Hematopoietic multipotent progenitor cell treated with erythropoietin and hydrocortisone succinate and interleukin-3 and kit ligand, for 4 days (in vitro differentiated cells): ENCODE measurements around the gene ZDHHC12.

ENCODE experiments used
- DNase-seq: peaks from one replicate; pipeline ENCODE4 v3.0.0-alpha.2; 2015

The ZDHHC12 gene

DNA sequence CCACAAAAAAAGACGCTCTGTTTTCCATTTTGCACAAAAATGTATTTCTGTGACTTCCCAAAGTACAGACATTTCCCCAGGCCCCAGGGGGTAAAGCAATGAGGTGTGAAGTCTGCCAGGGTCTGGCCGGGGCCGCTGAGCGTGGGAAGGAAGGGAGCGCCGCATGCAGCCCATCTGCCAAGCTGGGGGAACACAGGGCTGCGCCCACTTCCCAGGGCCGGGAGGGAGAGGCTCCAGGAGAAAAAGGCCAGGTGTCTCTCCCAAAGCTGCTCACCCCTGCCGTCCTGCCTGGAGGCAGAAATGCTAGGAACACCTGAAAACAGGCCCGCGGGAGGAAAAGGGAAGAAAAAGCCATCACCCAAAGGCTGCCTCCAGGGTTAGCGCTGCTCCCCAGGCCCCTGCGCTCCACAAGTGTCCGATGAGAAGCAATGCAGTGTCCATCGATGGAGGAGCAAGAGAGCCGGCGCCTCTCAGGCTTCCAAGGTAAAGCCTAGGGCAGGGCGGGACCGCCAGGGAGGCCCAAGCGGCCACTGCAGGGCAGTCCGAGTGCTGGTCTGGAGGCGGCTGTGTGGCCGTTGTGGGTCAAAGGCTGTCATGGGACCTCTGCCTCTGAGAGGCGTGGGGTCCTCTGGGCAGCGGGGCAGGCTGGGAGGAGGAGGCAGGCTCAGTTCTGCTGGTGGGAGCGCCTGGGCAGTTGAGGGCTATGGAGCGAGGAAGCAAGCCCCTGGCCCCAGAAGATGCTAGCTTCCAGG is 6.0 kb upstream of the ZDHHC12 start:
- no peak for DNase-seq

DNA sequence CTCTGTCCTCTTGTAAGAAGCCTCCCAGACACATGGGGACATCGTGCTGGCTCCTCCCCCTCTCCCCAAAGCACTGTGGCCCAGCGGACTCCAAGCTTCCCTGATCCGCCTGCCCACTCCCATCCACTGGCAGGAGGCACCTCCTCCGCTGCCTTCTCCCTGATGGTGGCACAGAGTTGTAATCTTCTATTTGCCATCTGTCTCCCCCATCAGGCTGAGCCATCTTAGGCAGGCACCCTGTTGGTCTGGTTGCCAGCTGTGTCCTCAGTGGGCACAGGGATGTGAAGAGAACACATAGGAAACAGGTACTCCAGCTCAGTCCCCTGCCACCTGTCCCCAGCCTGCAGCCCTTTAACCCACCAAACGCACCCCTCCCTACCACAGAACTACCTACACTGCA is 5.4 kb upstream of the ZDHHC12 start:
- no peak for DNase-seq

DNA sequence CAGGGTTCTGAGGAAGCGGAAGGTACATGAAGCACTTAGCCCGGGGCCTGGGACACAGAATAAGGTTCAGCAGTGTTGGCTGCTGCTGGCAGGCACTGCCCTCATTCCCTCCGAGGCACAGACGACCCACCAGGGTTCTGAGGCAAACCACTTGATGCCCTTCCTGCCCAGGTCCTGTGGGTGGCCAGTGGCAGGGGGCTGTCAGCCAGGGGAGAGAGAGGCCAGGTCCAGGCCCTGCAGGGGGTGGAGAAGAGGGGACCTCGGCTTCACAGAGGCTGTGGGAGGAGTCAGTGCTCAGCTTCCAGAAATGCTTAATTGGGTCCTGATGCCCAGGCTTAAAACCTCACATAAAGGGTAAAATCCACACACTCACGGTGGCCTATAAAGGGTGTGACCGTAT is 4.4 kb upstream of the ZDHHC12 start:
- DNase-seq = no peak

DNA sequence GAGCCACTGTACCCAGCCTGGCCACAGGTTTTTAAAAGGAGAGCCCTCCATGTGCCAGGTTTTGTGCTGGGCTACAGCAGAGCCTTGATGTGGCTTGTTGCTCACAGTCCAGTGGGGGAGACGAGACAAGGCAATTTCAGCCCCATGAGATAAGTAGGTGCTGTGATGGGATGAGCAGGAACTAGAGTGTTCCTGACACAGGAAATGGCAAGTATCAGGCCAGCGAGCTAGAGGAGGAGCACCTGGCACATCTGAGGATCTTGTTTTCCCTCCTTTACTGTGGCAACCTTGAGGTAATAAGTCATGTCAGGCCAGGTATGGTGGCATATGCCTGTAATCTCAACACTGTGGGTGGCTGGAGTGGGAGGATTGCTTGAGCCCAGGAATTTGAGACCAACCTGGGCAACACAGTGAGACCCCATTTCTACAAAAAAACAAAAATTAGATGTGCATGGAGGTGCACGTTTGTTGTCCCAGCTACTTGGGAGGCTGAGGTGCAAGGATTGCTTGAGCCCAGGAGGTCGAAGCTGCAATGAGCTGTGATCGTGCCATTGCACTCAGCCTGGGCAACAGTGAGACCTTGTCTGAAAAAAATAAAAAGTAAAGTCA is 3.8 kb upstream of the ZDHHC12 start:
- DNase-seq = no peak

DNA sequence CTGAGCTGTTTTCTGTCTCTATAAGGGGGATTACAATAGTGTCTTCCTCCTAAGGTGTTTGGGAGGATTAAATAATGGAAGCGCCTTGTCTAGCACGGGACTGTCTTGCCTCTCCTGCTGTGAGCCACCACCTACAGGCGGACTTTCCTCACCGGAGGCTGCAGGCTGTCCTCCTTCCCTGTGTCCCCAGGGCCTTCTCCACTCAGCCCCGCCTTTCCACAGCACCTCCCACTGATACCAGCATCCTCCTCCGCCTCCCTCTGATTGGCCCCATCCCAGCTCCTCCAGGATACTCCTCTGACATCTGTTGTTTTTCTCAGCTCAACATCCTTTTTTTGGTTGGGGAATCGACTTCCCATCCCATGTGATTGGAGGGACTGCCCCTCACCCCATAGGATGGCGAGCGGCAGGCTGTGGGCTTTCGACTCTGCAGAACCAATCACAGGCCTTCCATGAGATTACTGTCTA is 851 bp upstream of the ZDHHC12 start:
- DNase-seq = peak; percentile 73

DNA sequence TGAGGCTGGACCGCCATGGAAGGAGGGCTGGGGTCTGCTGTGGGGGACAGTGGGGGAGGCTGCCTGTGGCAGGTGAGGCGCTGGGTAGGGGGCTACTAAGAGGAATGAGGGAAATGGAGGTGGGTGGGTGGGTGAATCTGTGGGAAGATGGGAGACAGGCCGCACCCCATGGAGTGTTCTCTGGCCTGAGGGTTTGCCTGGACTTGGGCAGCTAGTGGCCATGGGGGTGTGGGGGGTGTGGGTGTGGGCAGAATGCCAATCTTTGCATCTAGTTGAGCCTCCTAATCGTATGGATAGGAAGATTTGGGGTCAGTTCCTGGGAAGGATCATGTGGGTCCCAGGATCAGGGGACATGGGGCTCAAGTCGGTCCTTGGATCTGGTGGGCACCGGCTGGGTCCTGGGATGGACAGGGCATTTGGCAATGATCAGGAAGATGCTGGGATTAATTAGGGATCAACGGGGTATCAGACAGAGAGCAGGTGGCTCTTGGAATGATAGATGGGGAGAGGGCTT is 518 bp downstream of the ZDHHC12 start:
- peak; percentile 28 for DNase-seq

DNA sequence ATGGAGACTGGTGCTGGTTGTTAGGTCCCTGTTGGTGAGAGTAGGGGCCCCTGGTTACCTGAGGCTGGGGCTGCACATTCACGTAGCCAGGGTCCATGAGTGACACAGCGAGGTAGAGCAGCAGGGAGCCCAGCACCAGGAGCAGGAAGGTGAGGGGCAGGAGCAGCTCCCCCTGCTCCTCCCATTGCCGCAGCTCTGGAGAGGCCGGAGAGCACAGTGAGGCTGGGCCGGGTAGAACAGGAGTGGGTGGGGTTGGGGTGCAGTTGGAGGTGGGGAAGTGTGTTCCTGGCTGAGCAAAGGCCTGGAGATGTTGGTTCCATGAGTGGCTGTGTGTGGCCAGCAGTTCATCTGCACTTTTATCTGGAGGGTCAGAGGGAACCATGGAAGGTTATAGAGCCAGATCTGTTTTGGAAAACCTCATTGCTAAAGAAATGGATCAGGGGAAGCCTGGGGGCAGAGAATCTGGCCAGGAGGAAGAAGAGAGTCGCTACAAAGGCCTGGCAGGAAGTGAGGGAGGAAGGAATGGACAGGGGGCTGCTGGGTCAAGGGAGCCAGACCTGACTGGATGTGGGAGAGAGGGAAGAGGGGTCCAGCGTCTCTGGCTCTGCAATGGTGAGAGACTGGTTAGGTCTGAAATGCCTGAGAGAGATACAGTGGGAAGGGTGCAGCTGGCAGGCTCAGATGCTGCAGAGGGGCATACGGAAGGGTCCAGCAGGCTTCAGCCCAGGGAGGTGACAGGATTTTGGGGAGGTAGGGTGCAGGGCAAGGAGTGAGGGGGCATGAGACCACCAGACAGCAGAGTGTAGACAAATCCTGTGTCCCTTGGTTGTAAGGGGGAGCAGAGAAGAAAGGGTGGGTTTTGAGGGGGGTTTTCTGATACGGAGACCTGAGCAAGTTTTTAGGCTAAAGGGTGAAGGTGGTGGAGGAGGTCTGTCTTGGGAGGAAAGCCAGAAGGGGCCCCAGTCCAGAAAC is 1.3 kb downstream of the ZDHHC12 start:
- DNase-seq = no peak

DNA sequence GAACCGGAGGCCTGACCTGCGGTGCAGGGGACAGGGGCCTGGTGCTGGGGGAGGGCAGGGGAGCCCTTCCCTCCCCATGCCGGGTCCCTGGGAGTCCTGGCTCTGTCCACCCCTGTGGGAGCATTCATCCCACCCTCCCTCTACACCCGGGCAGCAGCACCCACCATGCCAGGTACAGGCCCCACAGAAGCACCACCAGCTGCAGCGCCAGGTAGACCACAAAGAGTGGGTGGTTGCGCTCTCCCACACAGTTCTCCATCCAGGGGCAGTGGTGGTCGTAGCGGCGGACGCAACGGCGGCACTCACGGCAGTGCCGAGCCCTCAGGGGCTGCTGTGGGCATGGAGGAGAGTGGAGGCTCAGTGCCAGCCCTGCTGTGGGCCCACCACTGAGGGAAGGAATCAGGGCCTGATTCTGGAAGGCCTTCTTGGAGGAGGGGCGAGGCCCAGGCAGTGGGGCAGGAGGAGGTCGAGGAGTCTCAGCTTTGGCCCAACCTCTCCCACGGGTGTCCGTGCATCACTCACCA is 2.4 kb downstream of the ZDHHC12 start:
- DNase-seq = no peak

DNA sequence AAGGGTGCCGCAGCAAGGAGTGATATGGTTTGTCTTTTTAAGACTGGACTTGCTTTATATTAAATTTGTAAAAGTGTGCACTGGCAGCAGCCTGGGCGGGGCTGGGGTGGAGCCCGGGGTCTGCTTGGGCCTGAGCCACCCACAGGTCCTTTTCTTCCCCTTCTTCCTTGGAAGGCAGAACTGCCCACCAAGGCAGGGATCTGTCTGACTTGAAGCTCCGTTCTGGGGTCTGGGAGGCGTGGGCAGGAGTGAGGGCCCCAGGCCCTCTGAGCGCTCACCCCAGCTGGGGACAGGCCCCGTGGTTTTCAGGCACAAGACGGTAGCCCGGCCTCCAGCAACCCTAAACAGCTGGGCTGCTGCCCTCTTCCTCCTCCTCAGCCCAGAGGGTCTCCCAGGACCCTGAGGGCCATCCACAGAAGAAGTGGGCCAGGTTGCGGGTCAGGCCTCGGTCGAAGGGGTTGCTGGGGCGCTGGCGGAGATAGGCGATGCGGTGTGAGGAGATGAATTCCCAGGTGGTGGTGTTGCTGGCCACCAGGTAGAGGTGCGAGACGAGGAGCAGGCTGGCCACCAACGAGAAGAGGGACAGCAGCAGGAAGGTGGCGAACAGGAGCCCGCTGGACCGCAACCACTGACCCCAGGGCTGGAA is 3.0 kb downstream of the ZDHHC12 start:
- no peak for DNase-seq

DNA sequence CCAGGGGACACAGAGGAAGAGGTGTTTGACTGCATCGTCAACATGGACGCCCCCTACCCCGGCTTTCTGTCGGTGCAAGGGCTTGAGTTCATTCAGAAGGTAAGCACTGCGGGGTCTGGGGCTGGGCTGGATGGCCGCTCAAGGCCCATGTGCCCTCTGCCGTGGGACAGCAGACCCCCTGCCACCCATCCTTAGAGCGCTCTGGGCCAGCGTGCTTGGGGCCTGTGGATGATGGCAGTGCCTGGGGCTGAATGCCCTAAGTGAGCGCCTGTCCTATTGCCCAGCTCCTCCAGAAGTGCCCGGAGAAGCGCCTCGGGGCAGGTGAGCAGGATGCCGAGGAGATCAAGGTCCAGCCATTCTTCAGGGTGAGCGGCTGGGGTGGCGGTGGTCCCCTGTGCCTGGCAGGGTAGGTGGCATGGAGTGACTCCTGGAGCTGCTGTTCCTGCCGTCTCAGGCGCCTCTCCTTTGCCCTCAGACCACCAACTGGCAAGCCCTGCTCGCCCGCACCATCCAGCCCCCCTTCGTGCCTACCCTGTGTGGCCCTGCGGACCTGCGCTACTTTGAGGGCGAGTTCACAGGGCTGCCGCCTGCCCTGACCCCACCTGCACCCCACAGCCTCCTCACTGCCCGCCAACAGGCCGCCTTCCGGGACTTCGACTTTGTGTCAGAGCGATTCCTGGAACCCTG is 3.9 kb downstream of the ZDHHC12 start:
- no peak for DNase-seq

DNA sequence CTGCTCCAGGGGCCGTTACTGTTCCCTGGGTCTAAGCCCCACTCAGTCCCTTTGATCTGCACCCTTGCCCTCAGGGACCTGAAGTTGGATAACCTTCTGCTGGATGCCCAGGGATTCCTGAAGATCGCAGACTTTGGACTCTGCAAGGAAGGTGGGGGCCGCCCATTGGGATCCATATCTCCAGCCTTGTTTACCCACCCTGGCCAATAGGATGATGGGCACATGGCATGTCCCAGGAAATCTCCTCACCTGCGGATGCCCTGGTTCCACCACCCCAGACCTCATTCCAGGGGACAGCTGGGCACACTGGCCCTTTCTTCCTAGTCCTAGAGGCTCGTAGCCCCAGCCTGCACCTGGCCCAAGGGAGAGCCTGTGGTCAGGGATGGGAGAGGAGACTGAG is 5.5 kb downstream of the ZDHHC12 start:
- no peak for DNase-seq

DNA sequence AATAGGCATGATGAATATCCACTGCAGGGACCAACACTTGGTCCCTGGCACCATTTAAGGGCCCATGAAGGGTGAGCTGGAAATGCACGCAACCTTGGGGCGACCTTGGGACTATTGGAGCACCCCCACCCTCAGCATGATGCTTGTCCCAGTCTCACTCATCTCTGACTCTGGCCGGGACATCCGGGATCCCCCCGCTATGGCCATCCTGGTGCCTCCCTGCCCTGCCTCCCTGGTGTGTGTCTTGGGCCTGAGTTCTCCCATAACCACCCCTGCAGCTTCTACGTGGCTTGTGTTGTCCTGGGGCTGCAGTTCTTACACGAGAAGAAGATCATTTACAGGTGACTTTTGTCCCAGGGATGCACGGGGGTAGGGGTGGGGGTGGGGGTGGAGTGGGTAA is 5.9 kb downstream of the ZDHHC12 start:
- DNase-seq = no peak

DNA sequence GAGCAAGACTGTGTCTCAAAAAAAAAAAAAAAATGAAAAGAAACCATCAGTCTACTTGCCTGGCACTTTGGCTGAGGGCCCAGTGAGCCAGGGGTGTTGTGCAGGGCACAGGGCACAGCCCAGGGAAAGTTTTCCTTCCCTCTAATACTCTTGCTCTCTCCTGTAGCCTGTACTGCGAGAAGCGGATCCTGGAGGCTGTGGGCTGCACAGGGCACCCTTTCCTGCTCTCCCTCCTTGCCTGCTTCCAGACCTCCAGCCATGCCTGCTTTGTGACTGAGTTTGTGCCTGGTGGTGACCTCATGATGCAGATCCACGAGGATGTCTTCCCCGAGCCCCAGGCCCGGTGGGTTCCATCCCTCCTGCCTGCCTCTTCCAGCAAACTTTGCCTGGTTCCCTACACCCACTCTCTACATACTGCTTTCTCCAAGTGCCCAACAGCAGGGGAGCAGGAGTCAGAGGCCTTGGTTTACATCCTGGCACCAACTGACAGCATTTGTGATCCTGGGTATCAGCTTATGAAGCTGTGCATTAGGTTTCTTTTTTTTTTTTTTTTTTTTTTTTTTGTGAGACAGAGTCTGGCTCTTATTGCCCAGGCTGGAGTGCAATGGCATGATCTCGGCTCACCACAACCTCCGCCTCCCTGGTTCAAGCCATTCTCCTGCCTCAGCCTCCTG is 7.2 kb downstream of the ZDHHC12 start:
- no peak for DNase-seq

DNA sequence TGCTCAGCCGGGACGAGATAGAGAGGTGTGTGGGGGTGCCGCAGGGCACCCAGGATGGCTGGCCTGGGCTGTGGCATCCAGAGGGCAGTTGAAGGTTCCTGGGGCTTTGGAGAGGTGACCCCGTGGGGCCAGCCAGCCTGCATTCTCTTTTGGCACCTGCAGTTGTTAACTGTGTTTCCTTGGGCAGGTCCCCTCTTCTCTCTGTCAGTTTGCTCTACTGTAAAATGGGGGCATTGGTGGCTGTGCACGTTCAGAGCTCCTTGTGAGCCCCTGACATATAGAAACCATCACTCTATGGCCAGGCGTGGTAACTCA is 8.5 kb downstream of the ZDHHC12 start:
- no peak for DNase-seq

DNA sequence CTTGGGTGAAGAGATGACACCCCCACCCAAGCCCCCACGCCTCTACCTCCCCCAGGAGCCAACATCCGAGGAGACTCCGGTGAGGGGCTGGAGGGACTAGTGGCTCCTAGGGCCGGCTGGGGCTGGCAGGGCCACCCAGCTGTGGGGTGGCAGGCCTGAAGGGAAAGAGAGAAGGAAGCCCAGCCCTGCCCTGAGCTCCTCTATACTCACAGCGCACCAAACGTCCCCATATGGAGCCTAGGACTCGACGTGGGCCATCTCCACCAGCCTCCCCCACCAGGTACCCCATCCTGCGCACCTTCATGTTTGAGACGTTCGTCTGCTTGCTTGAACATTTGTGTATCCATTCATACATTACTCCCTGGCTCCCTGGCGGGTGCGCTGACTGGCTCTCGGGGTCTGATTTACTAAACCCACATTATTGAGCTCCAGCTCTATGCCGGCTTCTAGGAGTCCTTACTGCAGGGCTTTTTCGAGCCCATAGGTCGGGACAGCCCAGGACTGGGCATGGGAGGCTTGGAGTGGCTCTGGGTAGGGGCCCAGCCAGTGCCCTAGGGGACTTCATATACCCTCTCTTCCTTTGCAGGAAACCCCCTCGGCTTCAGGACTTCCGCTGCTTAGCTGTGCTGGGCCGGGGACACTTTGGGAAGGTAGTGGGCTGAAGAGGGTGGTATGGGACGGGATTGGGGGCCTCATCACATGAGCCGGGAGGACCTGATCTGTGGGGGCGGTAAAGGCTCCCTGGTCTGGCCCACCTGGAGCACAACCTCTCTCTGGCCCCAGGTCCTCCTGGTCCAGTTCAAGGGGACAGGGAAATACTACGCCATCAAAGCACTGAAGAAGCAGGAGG is 9.1 kb downstream of the ZDHHC12 start:
- no peak for DNase-seq

DNA sequence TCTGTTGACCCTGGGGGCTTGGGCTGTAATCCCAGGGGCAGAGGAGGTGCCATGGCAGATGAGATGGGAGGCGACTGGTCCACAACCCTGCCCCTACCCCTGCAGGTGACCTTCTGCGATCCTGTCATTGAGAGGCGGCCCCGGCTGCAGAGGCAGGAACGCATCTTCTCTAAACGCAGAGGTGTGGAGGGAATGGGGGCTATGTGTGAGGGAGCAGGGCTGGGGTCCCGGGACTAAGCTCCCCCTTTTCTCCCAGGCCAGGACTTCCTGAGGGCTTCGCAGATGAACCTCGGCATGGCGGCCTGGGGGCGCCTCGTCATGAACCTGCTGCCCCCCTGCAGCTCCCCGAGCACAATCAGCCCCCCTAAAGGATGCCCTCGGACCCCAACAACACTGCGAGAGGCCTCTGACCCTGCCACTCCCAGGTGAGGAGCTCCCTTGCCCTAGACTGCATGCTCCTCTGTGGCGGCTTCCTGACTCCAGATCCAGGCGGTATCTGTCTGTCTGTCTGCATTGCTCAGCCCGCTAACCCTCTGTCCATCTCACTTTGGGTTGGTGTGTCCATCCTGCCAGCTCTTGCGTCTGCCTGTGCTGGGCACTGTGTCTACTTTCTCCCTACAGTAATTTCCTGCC is 9.9 kb downstream of the ZDHHC12 start:
- no peak for DNase-seq

DNA sequence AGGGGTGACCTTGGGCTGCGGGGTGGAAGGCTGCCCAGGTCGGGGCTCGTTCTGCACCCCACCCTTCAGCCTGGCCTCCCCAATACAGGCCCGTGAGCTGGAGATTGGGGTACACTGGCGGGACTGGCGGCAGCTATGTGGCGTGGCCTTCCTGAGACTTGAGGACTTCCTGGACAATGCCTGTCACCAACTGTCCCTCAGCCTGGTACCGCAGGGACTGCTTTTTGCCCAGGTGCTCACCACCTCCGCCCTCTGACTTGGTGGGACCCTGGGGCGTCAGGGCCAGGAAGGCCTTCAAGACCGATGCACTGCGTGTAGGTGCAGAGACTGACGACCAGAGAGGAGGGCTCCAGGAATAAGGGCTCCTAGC is 10.5 kb downstream of the ZDHHC12 start:
- DNase-seq = no peak

DNA sequence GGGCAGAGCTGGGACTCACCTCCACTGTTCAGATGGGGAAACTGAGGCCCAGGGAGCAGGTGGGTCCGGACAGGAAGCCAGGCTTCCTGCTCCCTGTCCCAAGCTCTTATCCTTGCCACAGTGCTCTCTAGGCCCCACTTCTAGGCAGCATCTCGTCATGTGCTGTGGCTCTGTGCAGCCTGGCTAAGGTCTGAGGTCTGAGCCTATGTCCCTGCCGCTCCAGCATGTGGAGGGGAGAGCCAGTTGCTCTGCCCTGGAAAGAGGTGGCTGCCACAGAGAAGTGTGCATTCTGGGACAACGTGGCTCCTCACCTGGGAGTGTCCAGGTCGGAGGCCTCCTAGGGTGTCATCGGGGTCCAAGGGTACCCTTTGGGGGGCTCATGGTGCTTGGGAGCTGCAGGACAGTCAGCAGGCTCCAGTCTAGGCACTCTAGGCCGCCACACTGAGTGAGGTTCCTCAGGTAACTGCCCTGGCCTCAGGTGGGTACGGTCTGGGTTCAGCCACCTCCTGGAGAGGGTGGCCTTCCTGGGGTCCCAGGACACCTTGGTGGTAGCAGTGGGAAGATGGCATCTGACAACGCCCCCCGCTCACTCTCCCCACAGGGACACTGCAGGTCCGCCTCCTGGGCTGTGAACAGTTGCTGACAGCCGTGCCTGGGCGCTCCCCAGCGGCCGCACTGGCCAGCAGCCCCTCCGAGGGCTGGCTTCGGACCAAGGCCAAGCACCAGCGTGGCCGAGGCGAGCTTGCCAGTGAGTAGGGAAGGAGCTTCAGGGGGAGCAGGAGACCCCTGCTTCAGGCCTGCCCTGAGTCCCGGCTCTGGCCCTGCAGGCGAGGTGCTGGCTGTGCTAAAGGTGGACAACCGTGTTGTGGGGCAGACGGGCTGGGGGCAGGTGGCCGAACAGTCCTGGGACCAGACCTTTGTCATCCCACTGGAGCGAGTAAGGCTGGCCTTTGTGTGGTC is 11.2 kb downstream of the ZDHHC12 start:
- no peak for DNase-seq

DNA sequence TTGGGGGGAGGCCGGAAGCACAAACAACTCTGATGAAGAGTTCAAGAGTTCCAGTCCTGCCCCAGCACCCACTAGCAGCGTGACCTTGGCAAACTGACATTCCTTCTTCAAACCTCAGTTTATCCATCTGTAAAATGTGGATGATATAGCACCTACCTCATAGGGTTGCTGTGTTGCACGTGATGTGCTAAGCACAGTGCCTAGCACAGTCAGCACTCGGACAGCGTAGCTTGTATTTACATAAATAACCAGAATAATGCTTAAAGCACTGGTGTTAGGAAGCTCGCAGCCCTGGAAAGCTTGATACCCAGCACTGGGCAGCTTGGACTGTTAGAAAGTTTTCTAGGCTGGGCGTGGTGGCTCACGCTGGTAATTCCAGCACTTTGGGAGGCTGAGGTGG is 16.5 kb downstream of the ZDHHC12 start:
- DNase-seq = no peak
